H1 (cell line): ENCODE data around the gene CFAP53. TPM values are rescaled to one million over a fixed set of nuclear protein-coding genes. Genes with fewer than 3 reads are reported as not detected.

Experiments used
- CTCF ChIA-PET: fragments of 300-600 bp; sonication (Branson Sonifier 250); formaldehyde crosslinking; loops from one replicate; lab custom pipeline; 2021; ENCODE audit not compliant: partially characterized antibody; lab: Charles Lee
- POLR2A ChIA-PET: fragments of 300-600 bp; sonication (Branson Sonifier 250); formaldehyde crosslinking; loops from one replicate; lab custom pipeline; 2021; ENCODE audit warnings: inconsistent platforms; ENCODE audit not compliant: partially characterized antibody; lab: Charles Lee
- DNase-seq, 2 experiments: peaks; one replicate each; pipeline versions ENCODE4 v3.0.0 to v3.0.0-alpha.2; 2010 to 2022; ENCODE audit warnings: low spot score in 2 of 2, low read depth in 1 of 2, mixed read lengths in 1 of 2
- FAIRE-seq: peaks from 2 replicates; lab custom pipeline; 2011; peaks lifted over from hg19 to GRCh38; lab: Jason Lieb, UNC
- H2AFZ ChIP-seq: 2 replicates; pipeline ENCODE4 v1.8.1; 2012; ENCODE audit warnings: low read length, inconsistent platforms
- H2AK5ac ChIP-seq: 2 replicates; pipeline ENCODE4 v1.6.1; 2013; ENCODE audit warnings: low read depth, low read length
- H2BK120ac ChIP-seq: replicated peaks from 2 replicates; pipeline ENCODE3; 2013; ENCODE audit warnings: low read depth, low read length, inconsistent platforms
- H2BK12ac ChIP-seq: 2 replicates; pipeline ENCODE4 v1.6.1; 2013; ENCODE audit warnings: low read depth, low read length
- H2BK15ac ChIP-seq: 2 replicates; pipeline ENCODE4 v1.6.1; 2013; ENCODE audit warnings: low read length
- H2BK20ac ChIP-seq: 2 replicates; pipeline ENCODE4 v1.6.1; 2013; ENCODE audit warnings: low read length
- H2BK5ac ChIP-seq: 2 replicates; pipeline ENCODE4 v1.6.1; 2013; ENCODE audit warnings: low read depth, low read length
- H3K14ac ChIP-seq: 2 replicates; pipeline ENCODE4 v1.6.1; 2013; ENCODE audit warnings: inconsistent platforms; ENCODE audit not compliant: insufficient read length
- H3K18ac ChIP-seq: 2 replicates; pipeline ENCODE4 v1.6.1; 2013; ENCODE audit warnings: low read length; ENCODE audit errors: extremely low read depth
- H3K23ac ChIP-seq: 2 replicates; pipeline ENCODE4 v1.6.1; 2013; ENCODE audit warnings: inconsistent platforms; ENCODE audit not compliant: insufficient read length
- H3K23me2 ChIP-seq: 2 replicates; pipeline ENCODE4 v1.6.1; 2013; ENCODE audit warnings: low read depth, low read length
- H3K27ac ChIP-seq: 2 replicates; pipeline ENCODE4 v1.6.1; 2011; ENCODE audit warnings: low read depth, low read length, inconsistent platforms
- H3K27me3 ChIP-seq, 4 experiments: replicated peaks in 1 of 4; 1 replicate in 1 of 4; 2 replicates in 3 of 4; pipeline versions ENCODE4 v1.6.1 to v1.8.1; 2011 to 2013; ENCODE audit warnings: low read length in 3 of 4, mild to moderate bottlenecking in 3 of 4, inconsistent platforms in 2 of 4, mixed read lengths in 2 of 4, moderate library complexity in 1 of 4; ENCODE audit not compliant: control insufficient read depth in 3 of 4, insufficient read depth in 3 of 4; ENCODE audit errors: extremely low read depth in 1 of 4
- H3K36me3 ChIP-seq, 4 experiments: 2 replicates each; pipeline versions ENCODE4 v1.6.1 to v1.8.1; 2011 to 2013; ENCODE audit warnings: mild to moderate bottlenecking in 4 of 4, low read length in 3 of 4, moderate library complexity in 2 of 4, control low read depth in 1 of 4, inconsistent platforms in 1 of 4; ENCODE audit not compliant: insufficient read depth in 4 of 4, control insufficient read depth in 2 of 4
- H3K4ac ChIP-seq: replicated peaks from 2 replicates; pipeline ENCODE3; 2013; ENCODE audit warnings: low read length, low read depth, mixed read lengths, inconsistent platforms; ENCODE audit not compliant: insufficient read length
- H3K4me1 ChIP-seq, 4 experiments: replicated peaks in 1 of 4; 1 replicate in 1 of 4; 2 replicates in 3 of 4; pipeline versions ENCODE4 v1.6.1 to v1.8.1; 2011 to 2013; ENCODE audit warnings: low read length in 3 of 4, inconsistent platforms in 2 of 4, mixed read lengths in 1 of 4; ENCODE audit not compliant: insufficient read depth in 4 of 4, control insufficient read depth in 3 of 4
- H3K4me2 ChIP-seq, 2 experiments: 2 replicates each; pipeline versions ENCODE4 v1.6.1 to v1.8.1; 2011 to 2013; ENCODE audit warnings: low read depth in 2 of 2, low read length in 2 of 2, control low read depth in 1 of 2, inconsistent platforms in 1 of 2, mild to moderate bottlenecking in 1 of 2; ENCODE audit not compliant: insufficient read depth in 1 of 2
- H3K4me3 ChIP-seq, 4 experiments: fragments of 200-600, 300-600 bp in 1 of 4; sonication (generic), shearing (Covaris generic), sonication (Bioruptor Twin) in 1 of 4; 2 replicates each; pipeline versions ENCODE4 v1.5.1 to v1.8.1; 2011 to 2016; ENCODE audit warnings: low read length in 4 of 4, low read depth in 3 of 4, control low read depth in 2 of 4, inconsistent platforms in 2 of 4, mild to moderate bottlenecking in 2 of 4, mixed read lengths in 1 of 4, moderate library complexity in 1 of 4; ENCODE audit not compliant: insufficient read depth in 2 of 4; ENCODE audit errors: extremely low read depth in 1 of 4
- H3K56ac ChIP-seq: replicated peaks from 2 replicates; pipeline ENCODE3; 2013; ENCODE audit warnings: low read depth, mild to moderate bottlenecking, mixed read lengths, low read length, inconsistent platforms; ENCODE audit not compliant: insufficient read length
- H3K79me1 ChIP-seq: 2 replicates; pipeline ENCODE4 v1.6.1; 2013; ENCODE audit warnings: low read depth, low read length, control low read depth
- H3K79me2 ChIP-seq, 2 experiments: 2 replicates each; pipeline versions ENCODE4 v1.6.1 to v1.8.1; 2012 to 2013; ENCODE audit warnings: low read length in 2 of 2, mild to moderate bottlenecking in 2 of 2, inconsistent platforms in 1 of 2; ENCODE audit not compliant: insufficient read depth in 2 of 2, control insufficient read depth in 1 of 2
- H3K9ac ChIP-seq, 4 experiments: replicated peaks in 1 of 4; 1 replicate in 1 of 4; 2 replicates in 3 of 4; pipeline versions ENCODE4 v1.6.1 to v1.8.1; 2011 to 2013; ENCODE audit warnings: low read depth in 3 of 4, low read length in 3 of 4, control low read depth in 2 of 4, mild to moderate bottlenecking in 2 of 4, moderate library complexity in 2 of 4, inconsistent platforms in 1 of 4; ENCODE audit errors: extremely low read depth in 1 of 4
- H3K9me3 ChIP-seq, 2 experiments: 2 replicates each; pipeline versions ENCODE4 v1.6.1 to v1.8.1; 2012 to 2013; ENCODE audit warnings: mild to moderate bottlenecking in 2 of 2, moderate library complexity in 2 of 2, control low read depth in 1 of 2, inconsistent platforms in 1 of 2, low read depth in 1 of 2, low read length in 1 of 2, mixed read lengths in 1 of 2; ENCODE audit not compliant: insufficient read depth in 2 of 2
- H4K20me1 ChIP-seq, 2 experiments: replicated peaks in 1 of 2; 2 replicates each; pipeline versions ENCODE3 to v1.8.1; 2011 to 2013; ENCODE audit warnings: inconsistent platforms in 2 of 2, low read length in 2 of 2, mild to moderate bottlenecking in 1 of 2; ENCODE audit not compliant: insufficient read depth in 2 of 2, control insufficient read depth in 1 of 2
- H4K5ac ChIP-seq: 2 replicates; pipeline ENCODE4 v1.6.1; 2013; ENCODE audit warnings: low read length, low read depth, mixed read lengths, inconsistent platforms; ENCODE audit not compliant: insufficient read length
- H4K8ac ChIP-seq: 2 replicates; pipeline ENCODE4 v1.8.0; 2013; ENCODE audit warnings: mild to moderate bottlenecking, moderate library complexity, low read length, inconsistent platforms; ENCODE audit not compliant: insufficient read depth; ENCODE audit errors: extremely low read depth
- H4K91ac ChIP-seq: replicated peaks from 2 replicates; pipeline ENCODE3; 2013; ENCODE audit warnings: low read length, mixed read lengths, inconsistent platforms; ENCODE audit not compliant: insufficient read length
- BACH1 ChIP-seq: IDR thresholded peaks from 2 replicates; pipeline ENCODE4 v1.6.1; 2012; ENCODE audit warnings: low read length, improper control_type of control experiment
- BCL11A ChIP-seq, 2 experiments: IDR thresholded peaks; one replicate each; pipeline ENCODE4 v1.6.1; 2011; ENCODE audit warnings: low read depth in 2 of 2, low read length in 2 of 2, mild to moderate bottlenecking in 2 of 2
- CBX5 ChIP-seq: fragments of 300-800, 300-1000 bp; sonication (generic); IDR thresholded peaks from 2 replicates; pipeline ENCODE4 v1.7.1; 2016; ENCODE audit warnings: antibody characterized with exemption, low read length, low read depth
- FOSL1 ChIP-seq: IDR thresholded peaks from 2 replicates; pipeline ENCODE4 v1.6.1; 2011; ENCODE audit warnings: mild to moderate bottlenecking, low read depth, low read length, moderate library complexity; ENCODE audit not compliant: insufficient read depth
- GABPA ChIP-seq: IDR thresholded peaks from 2 replicates; pipeline ENCODE4 v1.6.1; 2011; ENCODE audit warnings: mild to moderate bottlenecking, low read length, moderate library complexity, borderline replicate concordance; ENCODE audit not compliant: insufficient read depth
- GTF2F1 ChIP-seq: IDR thresholded peaks from 2 replicates; pipeline ENCODE4 v1.6.1; 2012; ENCODE audit warnings: low read depth, low read length, improper control_type of control experiment, borderline replicate concordance
- KDM1A ChIP-seq: fragments of 200-600, 300-600 bp; sonication (generic); IDR thresholded peaks from 2 replicates; pipeline ENCODE4 v1.7.1; 2016; ENCODE audit warnings: mild to moderate bottlenecking, low read length, borderline replicate concordance
- KDM5A ChIP-seq: fragments of 200-600 bp; IDR thresholded peaks from 2 replicates; pipeline ENCODE4 v1.7.1; 2012; ENCODE audit warnings: mild to moderate bottlenecking, low read length, inconsistent platforms, mixed read lengths
- MAFK ChIP-seq: IDR thresholded peaks from 2 replicates; pipeline ENCODE4 v1.6.1; 2012; ENCODE audit warnings: low read depth, mild to moderate bottlenecking, improper control_type of control experiment, low read length
- NRF1 ChIP-seq: IDR thresholded peaks from 2 replicates; pipeline ENCODE4 v1.6.1; 2011; ENCODE audit warnings: mild to moderate bottlenecking, low read depth, low read length, improper control_type of control experiment
- RFX5 ChIP-seq: IDR thresholded peaks from 2 replicates; pipeline ENCODE4 v1.6.1; 2011; ENCODE audit warnings: low read depth, low read length, improper control_type of control experiment, borderline replicate concordance
- RXRA ChIP-seq: IDR thresholded peaks from 2 replicates; pipeline ENCODE4 v1.6.1; 2011; ENCODE audit warnings: low read depth, mild to moderate bottlenecking, low read length, moderate library complexity; ENCODE audit not compliant: insufficient read depth
- SP1 ChIP-seq: IDR thresholded peaks from 2 replicates; pipeline ENCODE4 v1.6.1; 2011; ENCODE audit warnings: low read depth, low read length
- SP4 ChIP-seq: IDR thresholded peaks from 2 replicates; pipeline ENCODE4 v1.6.1; 2012; ENCODE audit warnings: low read length, inconsistent platforms
- YY1 ChIP-seq: IDR thresholded peaks from 2 replicates; pipeline ENCODE4 v1.6.1; 2011; ENCODE audit warnings: low read depth, mild to moderate bottlenecking, low read length
- ZNF274 ChIP-seq: IDR thresholded peaks from 2 replicates; pipeline ENCODE4 v1.7.0; 2012; ENCODE audit warnings: low read length, borderline replicate concordance; ENCODE audit errors: extremely low read depth
- WGBS, 2 experiments: shearing (Covaris generic) in 1 of 2; methylation state at CpG; one replicate each; pipeline versions ENCODE4 v1.1.6 to v1.1.7; 2013 to 2015; ENCODE audit warnings: low lambda C conversion rate in 2 of 2, mixed read lengths in 2 of 2, inconsistent platforms in 1 of 2, low coverage in 1 of 2, missing lambda C conversion rate in 1 of 2; ENCODE audit not compliant: insufficient replicate concordance in 2 of 2, insufficient coverage in 1 of 2, insufficient read length in 1 of 2; ENCODE audit errors: extremely low coverage in 1 of 2, missing lambda C conversion rate in 1 of 2; 5-methylcytosine and 5-hydroxymethylcytosine counted together
- polyA plus RNA-seq, 7 experiments: library from polyadenylated mRNA; depleted of rRNA in 3 of 7; stranded (reverse) in 5 of 7; unstranded in 2 of 7; fragments of >200 nt in 5 of 7; fragments of 200-250 nt in 2 of 7; gene quantifications; 1 replicate in 5 of 7; 2 replicates in 1 of 7; 4 replicates in 1 of 7; pipeline versions ENCODE4 v1.2.1 to v1.2.3, GENCODE V29; 2011 to 2013; ENCODE audit warnings: missing spikeins in 2 of 7, mixed read lengths in 2 of 7
- total RNA-seq: library from RNA; stranded (reverse); fragmentation: NEBNext Ultra II Directional; extraction: Animal tissue kit (Norgen Biotek cat#: 25700); gene quantifications from 2 replicates; pipeline ENCODE4 v1.2.1, GENCODE V29; 2021

The CFAP53 gene
- total and polyA plus RNA-seq, 2 of the 8 experiments (the other 6 are each of a cell fraction or from before 2014, with no cell fraction given): 0.08 to 0.30 TPM

DNA sequence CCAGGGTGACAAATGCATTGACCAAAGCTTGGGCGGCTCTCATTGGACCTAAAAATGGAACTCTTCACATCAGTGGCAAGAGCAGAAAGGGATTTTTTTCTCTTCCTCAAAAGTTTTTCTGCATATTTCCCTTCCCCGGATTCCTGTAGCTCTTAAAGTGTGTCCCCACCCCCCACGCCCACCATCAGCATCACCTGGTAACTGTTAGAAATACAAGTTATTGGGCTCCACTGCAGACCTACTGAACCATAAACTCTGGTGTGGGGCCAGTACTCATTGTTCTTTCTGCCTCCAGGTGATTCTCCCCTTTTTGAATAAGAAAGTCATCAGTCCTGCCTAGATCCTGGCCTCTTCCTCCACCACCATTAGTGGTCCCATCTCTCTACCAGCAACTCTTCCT lies 70.0 kb downstream of the CFAP53 start:
- CTCF ChIA-PET: interaction anchor here (0.7 to 1.8 kb wide), 18 partner anchors 9 to 335 kb away, joined by 3 to 11 read pairs (median 4); no protein-coding TSS in a partner anchor
- H4K8ac ChIP-seq: no peak overlapping the region
- no peak overlapping the region for H2AFZ ChIP-seq
- no peaks in the 10 kb centered on the region for H3K79me1 ChIP-seq
- TF ChIP-seq BCL11A (IDR thresholded peaks at IDR 0.05; ENCODE audit: low read depth in 2 of 2, low read length in 2 of 2) (no peak), BACH1 (no peak), KDM5A (no peak), SP4 (no peak), ZNF274 (no peak), RFX5 (no peak), GABPA (no peak), RXRA (no peak), FOSL1 (no peak), KDM1A (no peak), SP1 (no peak), MAFK (no peak), CBX5 (no peak), YY1 (no peak), NRF1 (no peak), GTF2F1 (no peak)
- TF ChIP-seq, all 59 proteins: peak for 0
- no peak overlapping the region for H2BK12ac ChIP-seq
- H2BK20ac ChIP-seq: no peak overlapping the region
- H3K23me2 ChIP-seq: peaks cover 16% of the 10 kb centered on the region; the same call in 1 of the 2 replicates
- POLR2A ChIA-PET: no interaction called here
- H4K5ac ChIP-seq: no peak overlapping the region
- H3K4me2 ChIP-seq: no peak overlapping the region; a peak in 1 of 4 replicates
- H3K9ac ChIP-seq: no peak overlapping the region
- H3K56ac ChIP-seq: no peak overlapping the region
- no peak overlapping the region for H4K91ac ChIP-seq
- peaks cover 23 to 51% (median 42%) of the 10 kb centered on the region in 4 experiments for H3K27me3 ChIP-seq
- H2AK5ac ChIP-seq: no peak overlapping the region
- H3K36me3 ChIP-seq: no peaks in the 10 kb centered on the region
- H3K23ac ChIP-seq: no peak overlapping the region
- no peak overlapping the region for H3K14ac ChIP-seq
- H4K20me1 ChIP-seq: peaks cover 5 to 7% of the 10 kb centered on the region in 2 experiments
- no peak overlapping the region for H3K4ac ChIP-seq
- WGBS, 2 experiments: 85% methylated on average over 3 of the region's 3 CpGs; no CpG with 5 or more reads in 1 of the 2 experiments
- no peak for FAIRE-seq
- no peak for DNase-seq
- peaks cover 0 to 12% (median 9%) of the 10 kb centered on the region in 4 experiments; a peak in 5 of 7 replicates for H3K4me1 ChIP-seq
- H3K27ac ChIP-seq: no peak overlapping the region
- no peaks in the 10 kb centered on the region for H3K79me2 ChIP-seq
- no peak overlapping the region for H2BK120ac ChIP-seq
- H3K18ac ChIP-seq: no peak overlapping the region
- no peaks in the 10 kb centered on the region for H3K9me3 ChIP-seq
- no peak overlapping the region for H2BK15ac ChIP-seq
- H3K4me3 ChIP-seq: no peak overlapping the region
- no peak overlapping the region for H2BK5ac ChIP-seq
